GM12878 (cell line): ENCODE results near the gene FFAR2.

Experiments
- CTCF ChIP-seq, 3 experiments: IDR thresholded peaks in 2 of 3; conservative IDR thresholded peaks in 1 of 3; 2 replicates each; pipeline ENCODE4 v1.5.1; 2011; ENCODE audit warnings: low read depth in 3 of 3, low read length in 3 of 3, mild to moderate bottlenecking in 3 of 3, control low read depth in 2 of 3, moderate library complexity in 2 of 3, inconsistent platforms in 1 of 3, mixed read lengths in 1 of 3; ENCODE audit not compliant: control insufficient read depth in 2 of 3, insufficient read depth in 1 of 3; ENCODE audit errors: extremely low read depth in 1 of 3
- JUNB ChIP-seq: IDR thresholded peaks from 2 replicates; pipeline ENCODE4 v1.6.1; 2016; ENCODE audit warnings: antibody characterized with exemption, mild to moderate bottlenecking
- NRF1 ChIP-seq: conservative IDR thresholded peaks from 2 replicates; pipeline ENCODE4 v1.6.1; 2011; ENCODE audit warnings: mild to moderate bottlenecking, low read depth, low read length, improper control_type of control experiment

- no peak for TF ChIP-seq NRF1
- TF ChIP-seq CTCF (IDR thresholded peaks at IDR 0.05 in 2 of 3, conservative IDR thresholded peaks at IDR 0.05 in 1 of 3; ENCODE audit: control insufficient read depth in 2 of 3, extremely low read depth in 1 of 3, insufficient read depth in 1 of 3, low read depth in 3 of 3, low read length in 3 of 3) = no peak
- TF ChIP-seq JUNB = no peak
These were observed 10.1 kb downstream of the FFAR2 start for GRCh38 chr19:35458192-35458591.
